ENCODE results near the gene NELFE. TPM values are rescaled to one million over a fixed set of nuclear protein-coding genes. Genes with fewer than 3 reads are reported as not detected.

NELFE gene
- total RNA-seq, 1 experiment from 2014 or later: 91.4 TPM

DNA sequence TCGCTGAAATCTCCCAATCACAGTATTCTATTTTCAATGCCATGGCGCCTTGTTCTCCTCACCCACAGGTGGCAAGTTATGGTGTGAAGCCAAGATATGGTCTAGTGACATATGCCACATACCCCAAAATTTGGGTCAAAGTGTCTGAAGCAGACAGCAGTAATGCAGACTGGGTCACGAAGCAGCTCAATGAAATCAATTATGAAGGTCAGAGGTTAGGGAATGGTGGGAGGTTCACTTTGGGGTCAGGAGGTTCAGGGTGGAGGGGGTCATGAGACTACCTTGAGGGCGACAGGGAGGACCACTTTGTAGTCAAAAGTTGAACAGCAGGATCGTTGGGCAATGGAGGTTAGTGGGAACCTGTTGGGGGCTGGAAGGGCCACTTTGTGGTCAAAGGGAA lies 10.5 kb downstream of the NELFE start:
- Histone ChIP-seq H3K18ac (ENCODE audit: insufficient read length, low read depth, low read length) (no peak overlapping the region), H4K91ac (ENCODE audit: insufficient read length, low read depth, low read length) (no peak overlapping the region), H3K4me1 (ENCODE audit: insufficient read depth, low read length) (no peaks in the 10 kb centered on the region), H3K79me2 (ENCODE audit: insufficient read depth, low read length) (no peaks in the 10 kb centered on the region), H2BK120ac (ENCODE audit: low read depth, low read length, poor library complexity, severe bottlenecking) (no peak overlapping the region), H3K4ac (ENCODE audit: low read depth, low read length) (no peak overlapping the region), H3K9me3 (ENCODE audit: control insufficient read depth, low read depth, low read length) (no peaks in the 10 kb centered on the region), H3K9ac (ENCODE audit: extremely low read depth, insufficient read length, low read length) (no peak overlapping the region), H2AFZ (ENCODE audit: low read length) (no peak overlapping the region), H2BK12ac (ENCODE audit: insufficient read length, low read depth, low read length) (no peak overlapping the region), H3K23me2 (ENCODE audit: insufficient read length, low read depth, low read length, poor library complexity, severe bottlenecking) (no peaks in the 10 kb centered on the region), H3K4me2 (ENCODE audit: insufficient read depth, insufficient read length, low read length) (no peak overlapping the region), H3K14ac (ENCODE audit: insufficient read depth, low read length) (no peak overlapping the region), H2AK5ac (ENCODE audit: insufficient read length, low read length) (no peak overlapping the region), H2BK20ac (ENCODE audit: low read depth, low read length, poor library complexity, severe bottlenecking) (no peak overlapping the region), H4K5ac (ENCODE audit: insufficient read length, low read depth, low read length) (no peak overlapping the region), H4K8ac (replicated peaks; ENCODE audit: insufficient read length, low read depth, low read length) (no peak overlapping the region), H3K56ac (ENCODE audit: insufficient read length, low read depth, low read length) (no peak overlapping the region), H3K27me3 (ENCODE audit: insufficient read depth, low read length) (no peaks in the 10 kb centered on the region), H4K20me1 (ENCODE audit: control insufficient read depth, insufficient read depth, insufficient read length) (peaks cover 2% of the 10 kb centered on the region), H3K79me1 (ENCODE audit: insufficient read depth, low read depth, low read length, poor library complexity, severe bottlenecking) (no peaks in the 10 kb centered on the region), H3T11ph (ENCODE audit: low read length) (no peak overlapping the region), H3K27ac (ENCODE audit: insufficient read length, low read depth, low read length) (no peak overlapping the region), H3K23ac (ENCODE audit: insufficient read length, low read depth, low read length) (no peak overlapping the region), H2BK15ac (ENCODE audit: low read depth, low read length) (no peak overlapping the region), H2BK5ac (ENCODE audit: insufficient read length, low read length) (no peak overlapping the region)
- H3K27me3 Mint-ChIP-seq (ENCODE audit: low read depth): peaks cover 48% of the 10 kb centered on the region
- H3K36me3 Mint-ChIP-seq (ENCODE audit: insufficient read depth in 1 of 3, low read depth in 3 of 3): peaks cover 2 to 31% (median 16%) of the 10 kb centered on the region in 3 experiments; a peak in 6 of 7 replicates
- no peak overlapping the region for H3K27ac Mint-ChIP-seq
- H3K4me1 Mint-ChIP-seq: peaks cover 5 to 8% of the 10 kb centered on the region in 2 experiments; a peak in 3 of 4 replicates
- H3K4me3 Mint-ChIP-seq: no peak overlapping the region
- WGBS (ENCODE audit: extremely low coverage, insufficient read length, low lambda C conversion rate): no CpG with 5 or more reads among the region's 5 CpGs
- TF ChIP-seq, protein P1, sequence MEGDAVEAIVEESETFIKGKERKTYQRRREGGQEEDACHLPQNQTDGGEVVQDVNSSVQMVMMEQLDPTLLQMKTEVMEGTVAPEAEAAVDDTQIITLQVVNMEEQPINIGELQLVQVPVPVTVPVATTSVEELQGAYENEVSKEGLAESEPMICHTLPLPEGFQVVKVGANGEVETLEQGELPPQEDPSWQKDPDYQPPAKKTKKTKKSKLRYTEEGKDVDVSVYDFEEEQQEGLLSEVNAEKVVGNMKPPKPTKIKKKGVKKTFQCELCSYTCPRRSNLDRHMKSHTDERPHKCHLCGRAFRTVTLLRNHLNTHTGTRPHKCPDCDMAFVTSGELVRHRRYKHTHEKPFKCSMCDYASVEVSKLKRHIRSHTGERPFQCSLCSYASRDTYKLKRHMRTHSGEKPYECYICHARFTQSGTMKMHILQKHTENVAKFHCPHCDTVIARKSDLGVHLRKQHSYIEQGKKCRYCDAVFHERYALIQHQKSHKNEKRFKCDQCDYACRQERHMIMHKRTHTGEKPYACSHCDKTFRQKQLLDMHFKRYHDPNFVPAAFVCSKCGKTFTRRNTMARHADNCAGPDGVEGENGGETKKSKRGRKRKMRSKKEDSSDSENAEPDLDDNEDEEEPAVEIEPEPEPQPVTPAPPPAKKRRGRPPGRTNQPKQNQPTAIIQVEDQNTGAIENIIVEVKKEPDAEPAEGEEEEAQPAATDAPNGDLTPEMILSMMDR (conservative IDR thresholded peaks at IDR 0.05): no peak
- DNase-seq: no peak
- H3K9me3 Mint-ChIP-seq: no peaks in the 10 kb centered on the region

All from H9 (cell line).